Heart left ventricle (tissue), 16 donors: ENCODE data around the gene ARVCF. TPM values are rescaled to one million over a fixed set of nuclear protein-coding genes. Genes with fewer than 3 reads are reported as not detected.

ENCODE experiments used
- ATAC-seq, 4 donors: fragments of 200-7000 bp; cut with Tn5 transposase; one replicate each; pipeline ENCODE4 v1.9.1; 2020 to 2022; ENCODE audit warnings: moderate library complexity in 4 of 4, mild to moderate bottlenecking in 3 of 4, moderate number of reproducible peaks in 1 of 4
- DNase-seq, 5 donors: peaks; one replicate each; pipeline ENCODE4 v3.0.0-alpha.2; 2020
- H3K27ac ChIP-seq, 12 donors: fragments of 200-600 bp; sonication (generic) in 4 of 12; one replicate each; pipeline versions ENCODE4 v1.5.0 to v1.8.0; 2016 to 2022; ENCODE audit warnings: mild to moderate bottlenecking in 2 of 12
- H3K27me3 ChIP-seq, 9 donors: fragments of 200-600 bp; sonication (generic) in 2 of 9; one replicate each; pipeline versions ENCODE4 v1.5.1 to v1.8.0; 2016 to 2022; ENCODE audit warnings: mild to moderate bottlenecking in 3 of 9
- H3K36me3 ChIP-seq, 9 donors: fragments of 200-600 bp; sonication (generic) in 2 of 9; one replicate each; pipeline versions ENCODE4 v1.5.0 to v1.8.0; 2018 to 2022; ENCODE audit warnings: mild to moderate bottlenecking in 2 of 9
- H3K4me1 ChIP-seq, 12 donors: fragments of 200-600 bp; sonication (generic) in 4 of 12; one replicate each; pipeline versions ENCODE4 v1.5.0 to v1.8.0; 2016 to 2022; ENCODE audit warnings: mild to moderate bottlenecking in 3 of 12
- H3K4me3 ChIP-seq, 12 donors: fragments of 200-600 bp; sonication (generic) in 4 of 12; one replicate each; pipeline versions ENCODE4 v1.5.0 to v1.8.0; 2017 to 2022; ENCODE audit warnings: mild to moderate bottlenecking in 9 of 12, moderate library complexity in 4 of 12
- H3K9me3 ChIP-seq, 12 donors: fragments of 200-600 bp; sonication (generic) in 4 of 12; one replicate each; pipeline versions ENCODE4 v1.5.0 to v1.8.0; 2016 to 2022; ENCODE audit warnings: mild to moderate bottlenecking in 1 of 12
- POLR2A ChIP-seq, 2 donors: fragments of 450-650 bp; IDR thresholded peaks; one replicate each; pipeline ENCODE4 v1.6.1; 2017; ENCODE audit warnings: antibody characterized with exemption in 2 of 2, mild to moderate bottlenecking in 2 of 2, moderate library complexity in 2 of 2
- WGBS, 4 donors: extraction: QIAGEN DNeasy Blood & Tissue Kit in 2 of 4; methylation state at CpG; one replicate each; pipeline versions ENCODE4 v1.1.5 to v1.1.7; 2013 to 2018; 5-methylcytosine and 5-hydroxymethylcytosine counted together
- intact Hi-C, 10 donors: fragments of 100-400 bp; cut with DNase I; formaldehyde crosslinking; loops; one replicate each; pipeline versions ENCODE4 v1.11.1 to v1.14.2; 2022
- polyA plus RNA-seq, 2 donors: library from polyadenylated mRNA; stranded (reverse); fragments of 200-250 nt; gene quantifications; one replicate each; pipeline ENCODE4 v1.2.3, GENCODE V29; 2013
- total RNA-seq, 9 donors: library from RNA; depleted of rRNA in 2 of 9; stranded (reverse); fragments of >200 nt in 2 of 9; fragmentation: NEBNext Ultra II Directional in 3 of 9; extraction: Animal tissue kit (Norgen Biotek cat#: 25700) in 3 of 9; gene quantifications; one replicate each; pipeline versions ENCODE4 v1.1.0 to v1.2.4, GENCODE V29; 2016 to 2023
- TF ChIP-seq, protein P1 (sequence below), 12 donors: fragments of 200-600 bp; sonication (generic) in 4 of 12; IDR thresholded peaks; one replicate each; pipeline versions ENCODE4 v1.5.0 to v1.8.0; 2018 to 2022; ENCODE audit warnings: antibody characterized with exemption in 12 of 12, mild to moderate bottlenecking in 5 of 12
- donor health status: ischemic (EF 13 %, LVEDD 7.1; RV severe dilation, severe dysfunction).
- donor health status: healthy with polysubstance abuse.
- donor health status: DM: no; HTN: yes; CAD: no.
- donor health status: DM: no; HTN: no; CAD: no.
- donor health status: ischemic (EF 25% LVEDD 6.9; RV normal size, moderate dysfunction).
- donor health status: ischemic (EF 25% LVEDD 5.7; RV mildly dilated, moderate dysfunction).
- donor health status: healthy.
- donor health status: DM: yes; HTN: yes; CAD: no.
- donor health status: ischemic (EF 35%, LVEDD 5.7; RV mildly dilated, moderate dysfunction).
- donor health status: nonischemic (EF 11% LVEDD 7.7; RV severe dilation, severe dysfunction).
- donor health status: DM: yes; HTN: yes; CAD: no.
- donor health status: PGD.
- donor health status: ischemic (EF 29% LVEDD 5.4; RV normal size, mild dysfunction).
- donor health status: nonischemic (EF 23%, LVEDD 6.1; RV moderate dilation, normal function).

ARVCF gene
- total and polyA plus RNA-seq, 11 donors = 21.2 to 46.6 (median 33.3) TPM

- DNase-seq = no peak
- ATAC-seq = no peak
- Histone ChIP-seq H3K27me3 (no peaks in the 10 kb centered on the region), H3K36me3 (peaks cover 0 to 98% (median 84%) of the 10 kb centered on the region in 9 donors), H3K4me3 (no peak overlapping the region), H3K27ac (no peak overlapping the region), H3K4me1 (peaks cover 0 to 13% (median 0%) of the 10 kb centered on the region in 12 donors), H3K9me3 (no peaks in the 10 kb centered on the region)
- TF ChIP-seq, protein P1, sequence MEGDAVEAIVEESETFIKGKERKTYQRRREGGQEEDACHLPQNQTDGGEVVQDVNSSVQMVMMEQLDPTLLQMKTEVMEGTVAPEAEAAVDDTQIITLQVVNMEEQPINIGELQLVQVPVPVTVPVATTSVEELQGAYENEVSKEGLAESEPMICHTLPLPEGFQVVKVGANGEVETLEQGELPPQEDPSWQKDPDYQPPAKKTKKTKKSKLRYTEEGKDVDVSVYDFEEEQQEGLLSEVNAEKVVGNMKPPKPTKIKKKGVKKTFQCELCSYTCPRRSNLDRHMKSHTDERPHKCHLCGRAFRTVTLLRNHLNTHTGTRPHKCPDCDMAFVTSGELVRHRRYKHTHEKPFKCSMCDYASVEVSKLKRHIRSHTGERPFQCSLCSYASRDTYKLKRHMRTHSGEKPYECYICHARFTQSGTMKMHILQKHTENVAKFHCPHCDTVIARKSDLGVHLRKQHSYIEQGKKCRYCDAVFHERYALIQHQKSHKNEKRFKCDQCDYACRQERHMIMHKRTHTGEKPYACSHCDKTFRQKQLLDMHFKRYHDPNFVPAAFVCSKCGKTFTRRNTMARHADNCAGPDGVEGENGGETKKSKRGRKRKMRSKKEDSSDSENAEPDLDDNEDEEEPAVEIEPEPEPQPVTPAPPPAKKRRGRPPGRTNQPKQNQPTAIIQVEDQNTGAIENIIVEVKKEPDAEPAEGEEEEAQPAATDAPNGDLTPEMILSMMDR (IDR thresholded peaks at IDR 0.05) = no peak
- no peak for TF ChIP-seq POLR2A (IDR thresholded peaks at IDR 0.05)
- intact Hi-C loops = no loop called here
- 90 to 95% (median 94%) methylated on average over 14 to 15 of the region's 15 CpGs for WGBS, 4 donors
These were observed 39.0 kb upstream of the ARVCF start for GRCh38 chr22:20055654-20056053.

DNA sequence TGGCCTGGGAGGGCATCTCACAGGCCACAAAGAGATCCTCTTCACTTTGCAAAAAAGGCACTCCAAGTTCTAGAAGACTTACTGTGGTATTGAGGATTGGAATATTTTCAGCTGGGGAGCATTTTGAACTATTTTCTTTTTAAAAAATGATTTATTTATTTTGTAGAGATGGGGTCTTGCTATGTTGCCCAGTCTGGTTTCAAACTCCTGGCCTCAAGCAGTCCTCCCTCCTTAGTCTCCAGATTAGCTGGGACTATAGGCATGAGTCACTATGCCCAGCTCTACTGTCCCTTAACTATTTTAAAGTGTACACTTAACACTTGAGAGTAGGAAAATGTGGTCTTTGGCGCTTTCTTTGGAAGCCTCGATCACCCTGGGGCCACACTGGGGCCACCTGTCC lies 38.5 kb upstream of the ARVCF start:
- H3K27ac ChIP-seq = no peak overlapping the region
- WGBS, 4 donors = 96 to 100% (median 99%) methylated on average over 2 of the region's 2 CpGs
- no peak for DNase-seq
- H3K4me1 ChIP-seq = peaks cover 0 to 13% (median 0%) of the 10 kb centered on the region in 12 donors
- H3K4me3 ChIP-seq = no peak overlapping the region
- ATAC-seq = no peak
- no peaks in the 10 kb centered on the region for H3K27me3 ChIP-seq
- peaks cover 0 to 95% (median 80%) of the 10 kb centered on the region in 9 donors for H3K36me3 ChIP-seq
- H3K9me3 ChIP-seq = no peaks in the 10 kb centered on the region
- intact Hi-C loops = no loop called here
- TF ChIP-seq POLR2A (IDR thresholded peaks at IDR 0.05) = no peak
- TF ChIP-seq, protein P1 (IDR thresholded peaks at IDR 0.05) = no peak

GRCh38 chr22:20054485-20054884 lies 37.9 kb upstream of the ARVCF start:
- intact Hi-C loops = no loop called here
- Histone ChIP-seq H3K9me3 (no peaks in the 10 kb centered on the region), H3K36me3 (peaks cover 0 to 96% (median 80%) of the 10 kb centered on the region in 9 donors), H3K27me3 (no peaks in the 10 kb centered on the region), H3K4me1 (peaks cover 0 to 13% (median 0%) of the 10 kb centered on the region in 12 donors), H3K27ac (no peak overlapping the region), H3K4me3 (no peak overlapping the region)
- peak in 3 of 4 donors; percentile 21 to 27 (median 27) for ATAC-seq
- WGBS, 4 donors = 84 to 94% (median 90%) methylated on average over 4 to 6 of the region's 6 CpGs
- TF ChIP-seq, protein P1 (IDR thresholded peaks at IDR 0.05) = no peak
- no peak for TF ChIP-seq POLR2A (IDR thresholded peaks at IDR 0.05)
- no peak for DNase-seq

- WGBS, 4 donors = 72 to 87% (median 81%) methylated on average over 10 to 12 of the region's 12 CpGs
- Histone ChIP-seq H3K4me3 (no peak overlapping the region), H3K36me3 (peaks cover 0 to 93% (median 80%) of the 10 kb centered on the region in 9 donors), H3K9me3 (no peaks in the 10 kb centered on the region), H3K27me3 (no peaks in the 10 kb centered on the region), H3K4me1 (peaks cover 0 to 13% (median 0%) of the 10 kb centered on the region in 12 donors), H3K27ac (peak overlapping the region in 1 of 12 donors; percentile 22)
- ATAC-seq (peak in 3 of 4 donors; percentile 14 to 31 (median 17)), DNase-seq (no peak)
- intact Hi-C loops = no loop called here
- no peak for TF ChIP-seq POLR2A (IDR thresholded peaks at IDR 0.05)
These were observed 37.4 kb upstream of the ARVCF start for GRCh38 chr22:20054034-20054427.
